Uterus (tissue), 2 donors: ENCODE data around the gene CHRNE.
"Not testable (repeated sequence)": the region's sequence is repeated elsewhere in the genome, so short reads cannot be mapped to it uniquely, and the experiment has no call there.

Experiments
- POLR2A ChIP-seq, 2 donors: fragments of 450-650 bp; IDR thresholded peaks; one replicate each; pipeline ENCODE4 v1.6.1; 2016; ENCODE audit warnings: antibody characterized with exemption in 2 of 2, mild to moderate bottlenecking in 1 of 2, moderate library complexity in 1 of 2
- TF ChIP-seq, protein P1 (sequence below), 4 experiments: fragments of 200-600 bp in 2 of 4; fragments of 450-650 bp in 2 of 4; sonication (generic) in 2 of 4; IDR thresholded peaks; one replicate each; pipeline ENCODE4 v1.5.1; 2016 to 2019; ENCODE audit warnings: antibody characterized with exemption in 4 of 4, mild to moderate bottlenecking in 2 of 4, moderate library complexity in 1 of 4

DNA sequence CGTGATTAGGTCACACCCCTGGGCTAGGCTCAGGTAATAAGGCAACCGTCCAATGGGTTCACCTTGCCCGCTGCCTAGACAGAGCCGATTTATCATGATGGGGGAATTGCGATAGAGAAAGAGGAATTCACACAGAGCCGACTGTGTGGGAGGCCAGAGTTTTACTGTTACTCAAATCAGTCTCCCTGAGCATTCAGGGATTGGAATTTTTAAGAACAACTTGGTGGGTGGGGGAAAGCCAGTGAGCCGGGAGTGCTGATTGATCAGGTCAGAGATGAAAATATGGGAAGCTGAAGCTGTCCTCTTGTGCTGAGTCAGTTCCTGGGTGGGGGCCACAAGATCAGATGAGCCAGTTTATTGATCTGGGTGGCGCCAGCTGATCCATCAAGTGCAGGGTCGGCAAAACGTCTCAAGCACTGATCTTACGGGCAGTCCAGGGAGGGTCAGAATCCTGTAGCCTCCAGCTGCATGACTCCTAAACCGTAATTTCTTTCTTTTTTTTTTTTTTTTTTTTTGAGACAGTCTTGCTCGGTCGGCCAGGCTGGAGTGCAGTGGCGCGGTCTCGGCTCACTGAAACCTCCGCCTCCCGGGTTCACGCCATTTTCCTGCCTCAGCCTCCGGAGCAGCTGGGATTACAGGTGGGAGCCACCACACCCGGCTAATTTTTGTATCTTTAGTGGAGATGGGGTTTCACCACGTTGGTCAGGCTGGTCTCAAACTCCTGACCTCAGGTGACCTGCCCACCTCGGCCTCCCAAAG lies 23.9 kb upstream of the CHRNE start:
- TF ChIP-seq, protein P1, sequence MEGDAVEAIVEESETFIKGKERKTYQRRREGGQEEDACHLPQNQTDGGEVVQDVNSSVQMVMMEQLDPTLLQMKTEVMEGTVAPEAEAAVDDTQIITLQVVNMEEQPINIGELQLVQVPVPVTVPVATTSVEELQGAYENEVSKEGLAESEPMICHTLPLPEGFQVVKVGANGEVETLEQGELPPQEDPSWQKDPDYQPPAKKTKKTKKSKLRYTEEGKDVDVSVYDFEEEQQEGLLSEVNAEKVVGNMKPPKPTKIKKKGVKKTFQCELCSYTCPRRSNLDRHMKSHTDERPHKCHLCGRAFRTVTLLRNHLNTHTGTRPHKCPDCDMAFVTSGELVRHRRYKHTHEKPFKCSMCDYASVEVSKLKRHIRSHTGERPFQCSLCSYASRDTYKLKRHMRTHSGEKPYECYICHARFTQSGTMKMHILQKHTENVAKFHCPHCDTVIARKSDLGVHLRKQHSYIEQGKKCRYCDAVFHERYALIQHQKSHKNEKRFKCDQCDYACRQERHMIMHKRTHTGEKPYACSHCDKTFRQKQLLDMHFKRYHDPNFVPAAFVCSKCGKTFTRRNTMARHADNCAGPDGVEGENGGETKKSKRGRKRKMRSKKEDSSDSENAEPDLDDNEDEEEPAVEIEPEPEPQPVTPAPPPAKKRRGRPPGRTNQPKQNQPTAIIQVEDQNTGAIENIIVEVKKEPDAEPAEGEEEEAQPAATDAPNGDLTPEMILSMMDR (IDR thresholded peaks at IDR 0.05), result not testable (repeated sequence)
- TF ChIP-seq POLR2A (IDR thresholded peaks at IDR 0.05), result not testable (repeated sequence)
